Breast epithelium (tissue), 3 donors: ENCODE measurements around the gene SH3D19.

Source experiments
- CTCF ChIP-seq, 3 donors: fragments of 450-650 bp; IDR thresholded peaks; one replicate each; pipeline ENCODE4 v1.5.1; 2016 to 2017; ENCODE audit warnings: antibody characterized with exemption in 3 of 3, mild to moderate bottlenecking in 3 of 3, moderate library complexity in 3 of 3
- POLR2A ChIP-seq: fragments of 450-650 bp; IDR thresholded peaks from one replicate; pipeline ENCODE4 v1.6.1; 2016; ENCODE audit warnings: antibody characterized with exemption, mild to moderate bottlenecking, moderate library complexity
- POLR2AphosphoS5 ChIP-seq, 3 donors: sonication (generic); formaldehyde crosslinking; IDR thresholded peaks; one replicate each; pipeline ENCODE4 v1.6.1; 2017; ENCODE audit warnings: antibody characterized with exemption in 3 of 3

GRCh38 chr4:151321586-151321985, 3.8 kb downstream of the SH3D19 start:
- TF ChIP-seq POLR2AphosphoS5 (IDR thresholded peaks at IDR 0.05) (no peak), CTCF (IDR thresholded peaks at IDR 0.05) (no peak), POLR2A (no peak)
